GM18511 (cell line): Measurements from ENCODE around the gene CRYBB3.
"Not testable (repeated sequence)": the region's sequence is repeated elsewhere in the genome, so short reads cannot be mapped to it uniquely, and the experiment has no call there.

Source experiments
- ATAC-seq: cut with Tn5 transposase; IDR thresholded peaks from one replicate; pipeline ENCODE4 v1.9.1; 2021; ENCODE audit warnings: mild to moderate bottlenecking, moderate library complexity; ENCODE audit not compliant: unreplicated experiment

Gene CRYBB3

GRCh38 chr22:25204547-25204946, 4.9 kb downstream of the CRYBB3 start:
- ATAC-seq: not testable (repeated sequence)

DNA sequence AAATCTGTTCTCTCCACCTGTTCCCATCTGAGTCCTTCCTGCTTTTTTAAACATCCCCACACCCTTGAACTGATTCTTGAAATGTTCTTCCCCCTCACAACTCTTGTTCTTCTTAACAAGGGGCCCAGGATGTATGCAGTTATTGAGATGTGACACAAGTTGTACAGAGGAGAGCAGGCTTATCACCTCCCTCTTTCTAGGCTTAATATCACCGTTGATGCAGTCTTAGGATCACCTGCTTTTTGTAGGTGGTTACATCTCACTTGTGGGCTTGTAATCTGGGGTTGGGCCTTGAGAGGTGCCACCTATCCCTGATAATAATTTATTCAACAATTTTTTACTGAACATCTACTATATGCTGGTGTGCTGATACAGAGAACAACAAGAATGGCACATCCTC, 6.2 kb downstream of the CRYBB3 start:
- ATAC-seq: no peak

DNA sequence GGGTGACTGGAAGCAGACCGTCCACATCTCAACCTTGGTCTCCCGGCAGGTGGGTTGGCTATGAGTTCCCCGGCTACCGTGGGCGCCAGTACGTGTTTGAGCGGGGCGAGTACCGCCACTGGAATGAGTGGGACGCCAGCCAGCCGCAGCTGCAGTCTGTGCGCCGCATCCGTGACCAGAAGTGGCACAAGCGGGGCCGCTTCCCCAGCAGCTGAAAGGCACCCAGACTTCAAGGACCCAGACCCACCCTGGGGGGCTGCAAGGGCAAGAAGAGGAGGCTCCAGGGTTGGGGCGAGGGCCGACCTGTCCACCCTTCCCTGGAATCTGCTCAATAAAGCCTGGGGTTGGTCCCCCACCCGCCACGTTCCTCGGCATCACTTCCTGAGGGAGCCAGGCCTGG, 7.3 kb downstream of the CRYBB3 start:
- no peak for ATAC-seq

DNA sequence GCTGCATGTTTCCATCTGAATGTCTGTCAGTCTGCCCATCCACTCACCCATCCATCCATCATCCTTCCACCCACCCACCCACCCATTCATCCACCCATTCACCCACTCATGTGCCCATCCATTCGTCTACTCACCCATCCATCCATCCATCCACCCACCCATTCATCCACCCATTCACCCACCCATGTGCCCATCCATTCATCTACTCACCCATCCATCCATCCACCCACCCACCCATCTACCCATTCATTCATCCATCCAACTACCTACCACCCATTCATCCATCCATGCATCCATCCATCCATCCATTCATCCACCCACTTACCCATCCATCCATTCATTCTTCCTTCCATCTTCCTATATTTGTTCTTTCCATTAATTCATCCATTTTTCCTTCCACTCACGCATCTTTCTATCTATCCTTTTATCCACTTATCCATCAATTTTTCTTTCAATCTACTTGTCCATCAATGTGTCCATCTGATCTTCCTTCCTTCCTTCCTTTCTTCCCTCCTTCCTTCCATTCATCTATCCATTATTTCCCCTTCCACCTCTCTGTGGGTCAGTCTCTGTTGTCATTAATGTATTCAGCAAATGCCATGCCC, 8.0 kb downstream of the CRYBB3 start:
- no peak for ATAC-seq

- no peak for ATAC-seq
Measured at GRCh38 chr22:25208328-25208727, 8.7 kb downstream of the CRYBB3 start.

DNA sequence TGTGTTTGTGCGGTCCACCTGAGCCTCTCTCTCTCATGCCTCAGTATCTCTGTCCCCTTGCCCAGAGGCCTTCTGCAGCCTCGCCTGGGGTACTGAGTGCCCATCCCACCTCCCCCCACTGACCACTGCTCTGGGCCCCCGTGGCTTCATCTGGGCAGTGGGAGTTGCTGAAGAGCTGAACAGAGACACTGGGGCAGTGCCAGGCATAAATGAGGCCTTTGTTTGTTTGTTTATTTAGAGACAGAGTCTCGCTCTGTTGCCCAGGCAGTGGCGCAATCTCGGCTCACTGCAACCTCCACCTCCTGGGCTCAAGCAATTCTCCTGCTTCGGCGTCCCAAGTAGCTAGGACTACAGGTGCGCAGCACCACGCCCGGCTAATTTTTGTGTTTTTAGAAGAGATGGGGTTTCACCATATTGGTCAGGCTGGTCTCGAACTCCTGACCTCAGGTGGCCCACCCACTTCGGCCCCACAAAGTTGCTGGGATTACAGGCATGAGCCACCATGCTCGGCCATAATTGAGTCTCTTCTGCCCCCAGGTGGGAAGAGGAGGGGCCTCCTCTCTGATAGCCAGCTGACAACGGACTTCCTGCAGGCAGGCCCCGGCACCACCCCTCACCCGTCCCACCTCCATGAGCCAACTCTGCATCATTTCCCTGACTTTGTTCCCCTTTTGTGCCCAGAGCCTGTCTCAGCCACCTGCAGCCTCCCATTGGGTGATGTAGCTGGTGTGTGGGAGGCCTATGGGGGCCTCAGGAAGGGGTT, 9.3 kb downstream of the CRYBB3 start:
- no peak for ATAC-seq

DNA sequence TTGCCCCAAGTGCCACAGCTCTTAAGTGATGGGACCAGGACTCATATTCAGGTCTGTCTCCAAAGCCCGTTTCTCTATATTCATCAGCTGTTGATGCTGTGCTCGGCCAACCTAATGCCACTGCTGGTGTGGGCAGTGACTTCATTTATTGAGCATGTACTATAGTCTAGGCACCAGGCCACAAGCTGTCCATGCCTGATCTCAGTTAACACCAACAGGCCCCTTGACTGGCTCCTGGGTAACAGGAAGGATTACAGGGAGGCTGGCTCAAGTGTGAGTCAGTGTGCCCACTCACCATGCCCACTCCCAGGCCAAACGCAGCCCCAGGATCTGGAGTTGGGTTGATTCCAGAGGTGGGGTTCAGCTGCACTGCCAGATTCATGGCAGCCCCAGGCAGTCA, 11.1 kb downstream of the CRYBB3 start:
- ATAC-seq: no peak

DNA sequence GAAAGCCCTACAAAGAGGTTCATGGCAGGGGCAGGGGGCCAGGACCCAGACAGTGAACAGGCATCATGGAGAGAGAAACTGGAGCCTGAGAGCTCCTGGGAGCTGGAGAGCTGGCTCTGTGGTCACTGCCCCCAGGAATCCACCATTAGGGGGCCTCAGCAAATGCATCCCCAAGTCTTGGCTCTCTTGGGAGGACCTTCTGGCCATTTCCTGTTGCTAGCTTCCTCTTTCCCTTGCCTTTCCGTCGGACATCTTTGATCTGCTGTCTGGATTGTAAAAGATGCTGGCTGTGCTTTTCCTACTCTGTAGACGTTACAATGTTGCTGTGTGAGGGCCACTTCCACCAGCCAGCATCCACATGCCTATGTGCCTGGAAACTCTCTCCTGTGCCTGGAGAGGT, 12.7 kb downstream of the CRYBB3 start:
- ATAC-seq: no peak

DNA sequence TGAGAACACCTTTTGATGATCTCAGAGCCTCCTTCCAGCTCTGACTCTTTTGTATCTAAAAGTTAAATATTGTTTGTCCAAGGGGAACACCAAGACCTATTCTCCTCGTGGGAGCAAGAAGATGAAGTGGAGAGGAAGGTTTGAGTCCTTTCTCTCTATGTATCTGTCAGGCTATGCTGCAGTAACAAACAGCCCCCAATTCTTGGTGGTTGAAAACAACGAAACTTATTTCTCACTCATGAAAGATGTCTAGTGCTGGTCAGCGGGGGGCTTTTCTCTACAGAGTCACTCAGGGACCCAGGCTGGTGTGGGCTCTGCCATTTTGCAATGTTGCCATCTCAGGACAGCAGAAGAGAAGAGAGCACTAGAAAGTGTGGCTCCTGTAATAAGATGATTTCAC, 13.6 kb downstream of the CRYBB3 start:
- no peak for ATAC-seq

GRCh38 chr22:25216230-25216629, 16.6 kb downstream of the CRYBB3 start:
- ATAC-seq: no peak

DNA sequence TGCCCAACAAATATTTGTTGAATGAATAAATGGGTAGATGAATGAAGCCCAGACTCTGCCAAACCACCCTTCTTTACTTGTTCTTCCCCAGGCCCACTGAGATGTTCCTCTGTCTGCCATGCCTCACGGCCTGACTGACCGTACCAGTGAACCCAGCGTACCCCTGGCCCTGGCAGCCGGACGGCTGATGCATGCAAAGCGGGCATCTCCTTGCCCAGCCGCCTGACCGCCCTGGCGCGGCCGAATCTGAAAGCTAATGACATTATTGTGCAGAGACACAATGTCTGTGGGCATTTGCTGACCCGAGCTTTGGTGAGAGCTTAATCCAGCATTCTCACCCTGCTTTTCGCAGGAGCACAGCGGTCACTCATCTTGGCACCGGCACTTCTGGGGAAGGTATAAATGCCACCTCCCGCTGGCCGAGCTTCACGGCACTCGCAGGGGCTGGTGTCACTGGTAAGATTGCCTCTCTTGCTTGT, 19.6 kb downstream of the CRYBB3 start, which contains the start of gene CRYBB2:
Gene CRYBB2, plus strand, starts transcription at position 429 of the 479 bp plus-strand sequence. CDS start 1,791 bp downstream, outside the sequence.
- no peak for ATAC-seq

GRCh38 chr22:25219948-25220442, 20.3 kb downstream of the CRYBB3 start:
- no peak for ATAC-seq

DNA sequence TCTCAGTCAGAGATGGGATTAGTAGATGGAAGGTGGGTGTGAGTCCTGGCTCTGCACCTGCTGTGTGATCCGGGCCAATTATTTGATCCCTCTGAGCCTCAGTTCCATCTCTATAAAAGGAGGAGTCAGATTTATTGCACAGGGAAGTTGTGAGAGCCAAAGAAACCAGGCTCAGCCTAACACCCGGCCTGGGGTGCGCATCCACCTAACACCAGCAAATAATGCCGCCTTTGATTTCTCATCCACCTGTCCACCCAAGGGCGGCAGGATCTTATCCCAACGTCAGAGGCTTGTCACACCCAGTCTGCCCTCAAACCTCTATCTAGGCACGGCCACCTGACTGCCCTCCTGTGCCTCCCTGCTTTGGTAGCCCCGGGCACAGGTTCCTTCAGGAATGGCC, 22.1 kb downstream of the CRYBB3 start:
- ATAC-seq: no peak

GRCh38 chr22:25223269-25223850, 23.7 kb downstream of the CRYBB3 start:
- ATAC-seq: no peak

DNA sequence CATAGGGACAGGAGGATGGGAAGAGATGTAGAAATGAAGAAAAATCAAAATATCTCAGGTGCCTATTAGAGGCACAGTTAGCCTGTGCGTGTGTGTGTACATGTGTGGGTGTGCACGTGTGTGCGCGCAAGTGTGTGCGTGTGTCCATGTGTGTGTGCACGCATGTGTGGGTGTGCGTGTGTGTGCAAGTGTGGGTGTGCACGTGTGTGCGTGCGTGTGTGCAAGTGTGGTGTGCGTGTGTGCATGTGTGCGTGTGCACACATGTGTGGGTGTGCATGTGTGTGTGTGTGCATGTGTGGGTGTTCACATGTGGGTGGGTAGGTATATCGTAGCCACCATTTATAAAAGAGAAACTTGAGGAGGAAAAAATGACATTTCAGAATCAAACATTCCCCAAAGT, 29.2 kb downstream of the CRYBB3 start:
- no peak for ATAC-seq

DNA sequence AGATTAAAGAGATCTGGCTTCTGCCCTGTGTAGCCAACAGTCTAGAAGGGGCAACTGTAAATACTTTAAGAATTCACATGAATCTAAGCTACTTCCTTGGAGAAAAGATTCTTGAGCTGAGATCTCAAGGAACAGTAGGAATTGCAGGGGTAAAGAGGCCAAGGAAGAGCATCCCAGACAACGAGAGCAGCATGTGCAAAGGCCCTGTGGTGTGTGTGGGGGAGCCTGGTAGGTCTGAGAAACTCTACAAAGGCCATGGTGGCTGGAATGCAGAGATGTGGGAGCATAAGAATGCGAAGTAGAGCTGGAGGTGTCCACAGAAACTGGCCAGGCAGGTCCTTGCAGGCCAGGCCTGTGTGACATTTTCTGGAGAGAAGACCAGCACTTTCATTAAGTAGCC, 31.1 kb downstream of the CRYBB3 start:
- ATAC-seq: not testable (repeated sequence)

- ATAC-seq: no peak
Measured at GRCh38 chr22:25232301-25232700, 32.6 kb downstream of the CRYBB3 start.

DNA sequence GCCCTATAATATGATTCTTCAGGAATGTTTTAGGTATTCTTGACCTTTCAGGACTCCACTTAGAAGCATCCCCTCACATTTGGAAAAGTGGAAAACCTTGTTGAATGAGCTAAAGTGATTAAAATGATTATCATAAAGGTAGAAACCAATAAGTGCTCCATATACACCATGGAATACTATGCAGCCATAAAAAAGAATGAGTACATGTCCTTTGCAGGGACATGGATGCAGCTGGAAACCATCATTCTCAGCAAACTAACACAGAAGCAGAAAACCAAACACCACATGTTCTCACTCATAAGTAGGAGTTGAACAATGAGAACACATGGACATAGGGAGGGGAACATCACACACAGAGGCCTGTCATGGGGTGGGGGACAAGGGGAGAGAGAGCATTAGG, 34.0 kb downstream of the CRYBB3 start:
- ATAC-seq: not testable (repeated sequence)

- ATAC-seq: peak; percentile 59
Measured at GRCh38 chr22:25235547-25236290, 36.1 kb downstream of the CRYBB3 start.

DNA sequence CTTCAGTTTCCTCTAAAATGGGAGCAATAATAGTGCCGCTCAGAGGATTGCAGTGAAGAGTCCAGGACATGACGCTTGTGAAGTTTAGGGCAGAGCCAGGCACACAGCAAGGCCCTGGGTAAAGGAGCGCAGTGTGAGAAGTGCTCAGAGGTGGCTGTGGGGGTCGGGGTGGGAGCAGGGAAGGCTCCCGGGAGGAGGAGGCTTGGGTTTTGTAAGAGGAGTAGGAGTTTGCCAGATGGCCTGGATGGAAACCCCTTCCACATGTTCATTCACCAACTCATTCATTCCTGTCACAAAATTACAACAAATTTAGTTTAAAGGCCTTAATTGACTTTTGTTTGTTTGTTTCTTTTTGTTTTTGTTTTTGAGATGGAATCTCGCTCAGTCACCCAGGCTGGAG, 36.8 kb downstream of the CRYBB3 start:
- no peak for ATAC-seq

DNA sequence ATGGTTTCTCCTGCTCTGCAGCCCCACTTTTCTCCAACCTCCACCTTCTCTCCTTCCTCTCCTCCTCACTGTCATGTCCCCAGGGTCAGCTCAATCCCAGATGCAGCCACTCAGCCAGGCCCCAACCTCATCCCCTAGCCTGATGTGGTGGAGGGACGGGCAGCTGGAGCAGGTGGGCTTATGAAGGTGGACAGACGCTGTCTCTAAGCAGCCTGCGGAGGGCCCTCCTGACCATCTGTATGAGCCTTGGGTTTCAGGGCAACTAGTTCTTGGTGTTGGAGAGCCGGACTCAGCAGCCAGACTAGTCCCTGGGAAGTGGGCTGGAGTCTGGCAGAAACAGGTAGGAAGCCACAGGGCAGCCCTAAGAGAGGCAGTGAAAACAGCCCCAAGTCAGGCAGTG, 37.8 kb downstream of the CRYBB3 start:
- no peak for ATAC-seq
